Measurements from ENCODE around the gene CNDP2. TPM values are rescaled to one million over a fixed set of nuclear protein-coding genes. Genes with fewer than 3 reads are reported as not detected.

The CNDP2 gene
- total RNA-seq, 2 experiments from 2014 or later = 121 to 136 TPM

GRCh38 chr18:74515620-74516231 lies 19.6 kb downstream of the CNDP2 start:
- Mint-ChIP-seq H3K4me3 (no peak overlapping the region), H3K27me3 (no peaks in the 10 kb centered on the region), H3K27ac (no peak overlapping the region), H3K4me1 (ENCODE audit: low read depth) (no peaks in the 10 kb centered on the region), H3K9me3 (no peaks in the 10 kb centered on the region), H3K36me3 (ENCODE audit: low read depth) (peaks cover 54% of the 10 kb centered on the region)
- ChIA-PET POLR2A (no interaction called here), CTCF (interaction anchor here (0.8 kb wide), 1 partner anchor 36 kb away, joined by 3 read pairs; no protein-coding TSS in a partner anchor)
- intact Hi-C loops (cut with micrococcal nuclease) = no loop called here
- no peak for ATAC-seq
- TF ChIP-seq CTCF (IDR thresholded peaks at IDR 0.05) = no peak
- no peak for DNase-seq

- Mint-ChIP-seq H3K9me3 (no peaks in the 10 kb centered on the region), H3K4me1 (ENCODE audit: low read depth) (no peaks in the 10 kb centered on the region), H3K36me3 (ENCODE audit: low read depth) (peaks cover 55% of the 10 kb centered on the region), H3K4me3 (no peak overlapping the region), H3K27ac (no peak overlapping the region), H3K27me3 (no peaks in the 10 kb centered on the region)
- no peak for DNase-seq
- no peak for ATAC-seq
- POLR2A ChIA-PET = interaction anchor here (1.3 kb wide), 1 partner anchor 16 kb away, joined by 3 read pairs; no protein-coding TSS in a partner anchor
- TF ChIP-seq CTCF (IDR thresholded peaks at IDR 0.05) = no peak
- CTCF ChIA-PET = interaction anchor here (0.8 to 1.5 kb wide), 2 partner anchors 35 to 36 kb away, joined by 3 to 5 read pairs; no protein-coding TSS in a partner anchor
- intact Hi-C loops (cut with micrococcal nuclease) = no loop called here
Measured at GRCh38 chr18:74516271-74517235, 20.4 kb downstream of the CNDP2 start.

- ChIA-PET POLR2A (interaction anchor here (1.3 kb wide), 1 partner anchor 17 kb away, joined by 3 read pairs; no protein-coding TSS in a partner anchor), CTCF (interaction anchor here (1.5 kb wide), 1 partner anchor 35 kb away, joined by 5 read pairs; no protein-coding TSS in a partner anchor)
- ATAC-seq (no peak), DNase-seq (no peak)
- Mint-ChIP-seq H3K4me1 (ENCODE audit: low read depth) (no peaks in the 10 kb centered on the region), H3K27me3 (no peaks in the 10 kb centered on the region), H3K9me3 (no peaks in the 10 kb centered on the region), H3K36me3 (ENCODE audit: low read depth) (peaks cover 57% of the 10 kb centered on the region), H3K27ac (no peak overlapping the region), H3K4me3 (no peak overlapping the region)
- no peak for TF ChIP-seq CTCF (IDR thresholded peaks at IDR 0.05)
- intact Hi-C loops (cut with micrococcal nuclease) = no loop called here
Measured at GRCh38 chr18:74517236-74517630, 21.1 kb downstream of the CNDP2 start.

GRCh38 chr18:74518456-74519295 lies 22.5 kb downstream of the CNDP2 start:
- Mint-ChIP-seq H3K4me1 (ENCODE audit: low read depth) (no peaks in the 10 kb centered on the region), H3K9me3 (no peaks in the 10 kb centered on the region), H3K27me3 (no peaks in the 10 kb centered on the region), H3K36me3 (ENCODE audit: low read depth) (peaks cover 46% of the 10 kb centered on the region), H3K27ac (no peak overlapping the region), H3K4me3 (no peak overlapping the region)
- DNase-seq (no peak), ATAC-seq (no peak)
- ChIA-PET CTCF (interaction anchor here (1.3 to 1.5 kb wide), 2 partner anchors 10 to 33 kb away, joined by 3 to 5 read pairs; no protein-coding TSS in a partner anchor), POLR2A (interaction anchor here (0.7 to 1.2 kb wide), 3 partner anchors 19 to 80 kb away, joined by 3 to 4 read pairs (median 3); no protein-coding TSS in a partner anchor)
- intact Hi-C loops (cut with micrococcal nuclease) = no loop called here
- TF ChIP-seq CTCF (IDR thresholded peaks at IDR 0.05) = no peak

Data from activated CD8-positive, alpha-beta T cell treated with anti-CD3 and anti-CD28 coated beads for 36 hours (primary cell).